Right ventricle myocardium superior (tissue), 1 donor: ENCODE data around the gene GABBR2. TPM values are rescaled to one million over a fixed set of nuclear protein-coding genes. Genes with fewer than 3 reads are reported as not detected.

Experiments
- ATAC-seq: fragments of 200-7000 bp; cut with Tn5 transposase; one replicate; pipeline ENCODE4 v1.9.1; 2020; ENCODE audit warnings: mild to moderate bottlenecking; ENCODE audit not compliant: poor library complexity
- DNase-seq: peaks from one replicate; pipeline ENCODE4 v3.0.0-alpha.2; 2020
- intact Hi-C: fragments of 100-400 bp; cut with DNase I; formaldehyde crosslinking; loops from one replicate; pipeline ENCODE4 v1.11.2; 2022
- total RNA-seq: library from RNA; stranded (reverse); fragmentation: NEBNext Ultra II Directional; extraction: Animal tissue kit (Norgen Biotek cat#: 25700); gene quantifications from one replicate; pipeline ENCODE4 v1.2.1, GENCODE V29; 2021
- donor health status: DM: no; HTN: yes; CAD: no; lungs with severe emphysema.

GABBR2 gene
- total RNA-seq, 1 donor from 2014 or later: 0.30 TPM

- no peak for ATAC-seq
- DNase-seq: no peak
- intact Hi-C loops: loop anchor here (5.0 kb wide), 3 partner anchors 52 to 547 kb away; partner anchors contain the start of gene NANS
These were observed 448.9 kb downstream of the GABBR2 start for GRCh38 chr9:98259791-98260190.

GRCh38 chr9:98256756-98257155 lies 452.0 kb downstream of the GABBR2 start:
- ATAC-seq: no peak
- DNase-seq: no peak
- intact Hi-C loops: loop anchor here (5.0 kb wide), 1 partner anchor 199 kb away; the partner anchor contains the start of gene NANS

- intact Hi-C loops: loop anchor here (2.0 to 5.0 kb wide), 2 partner anchors 198 to 333 kb away; partner anchors contain the start of genes NANS and TRMO
- peak; percentile 98 for ATAC-seq
These were observed 453.0 kb downstream of the GABBR2 start, which contains the start of gene TBC1D2 for GRCh38 chr9:98255578-98256296. Gene TBC1D2 (minus strand): TSS chr9:98255649. CDS start chr9:98255541, 108 bp downstream.

GRCh38 chr9:98255061-98255577 lies 453.6 kb downstream of the GABBR2 start:
- no peak for DNase-seq
- intact Hi-C loops: loop anchor here (2.0 to 5.0 kb wide), 2 partner anchors 198 to 332 kb away; partner anchors contain the start of genes NANS and TRMO
- ATAC-seq: peak; percentile 13

More at GRCh38 chr9:98255578-98256296, 453.0 kb downstream of the GABBR2 start, which contains the start of gene TBC1D2:
- DNase-seq: peak; percentile 98

- ATAC-seq: no peak
- intact Hi-C loops: loop anchor here (2.0 to 5.0 kb wide), 2 partner anchors 197 to 332 kb away; partner anchors contain the start of genes NANS and TRMO
- DNase-seq: no peak
These were observed 454.3 kb downstream of the GABBR2 start for GRCh38 chr9:98254228-98255060.

- no peak for ATAC-seq
- no peak for DNase-seq
- intact Hi-C loops: no loop called here
These were observed 455.2 kb downstream of the GABBR2 start for GRCh38 chr9:98253565-98253964.

GRCh38 chr9:98251551-98251950 lies 457.2 kb downstream of the GABBR2 start:
- intact Hi-C loops: no loop called here
- DNase-seq (no peak), ATAC-seq (no peak)

- intact Hi-C loops: no loop called here
These were observed 459.0 kb downstream of the GABBR2 start for GRCh38 chr9:98249771-98250170.

GRCh38 chr9:98248737-98249474 lies 459.8 kb downstream of the GABBR2 start:
- intact Hi-C loops: no loop called here

More at GRCh38 chr9:98249771-98250170, 459.0 kb downstream of the GABBR2 start:
- no peak for DNase-seq
- ATAC-seq: no peak

GRCh38 chr9:98247831-98248657 lies 460.7 kb downstream of the GABBR2 start:
- DNase-seq (no peak), ATAC-seq (no peak)

More at GRCh38 chr9:98248737-98249474, 459.8 kb downstream of the GABBR2 start:
- ATAC-seq (peak; percentile 75), DNase-seq (peak; percentile 86)

GRCh38 chr9:98242426-98242825 lies 466.3 kb downstream of the GABBR2 start:
- intact Hi-C loops: no loop called here
- DNase-seq (no peak), ATAC-seq (no peak)

More at GRCh38 chr9:98247831-98248657, 460.7 kb downstream of the GABBR2 start:
- intact Hi-C loops: no loop called here

- ATAC-seq: no peak
- intact Hi-C loops: no loop called here
- DNase-seq: no peak
These were observed 467.1 kb downstream of the GABBR2 start for GRCh38 chr9:98241357-98242300.

GRCh38 chr9:98240475-98240874 lies 468.3 kb downstream of the GABBR2 start:
- no peak for DNase-seq
- ATAC-seq: no peak
- intact Hi-C loops: no loop called here
